PC-9 (cell line): ENCODE measurements around the gene CAPN3. TPM values are rescaled to one million over a fixed set of nuclear protein-coding genes. Genes with fewer than 3 reads are reported as not detected.

Source experiments
- BruUV-seq: library from RNA; stranded (reverse); fragments of 400-500 nt; replicated peaks from 2 replicates; lab custom pipeline; 2021; lab: Mats Ljungman, UMichigan
- CTCF ChIA-PET: fragments of 300-600 bp; sonication (Branson Sonifier 250); formaldehyde crosslinking; loops from one replicate; lab custom pipeline; 2022; ENCODE audit warnings: antibody characterized with exemption; lab: Charles Lee
- POLR2A ChIA-PET: fragments of 300-600 bp; sonication (Branson Sonifier 250); formaldehyde crosslinking; loops from one replicate; lab custom pipeline; 2022; ENCODE audit warnings: antibody characterized with exemption; ENCODE audit not compliant: unreplicated experiment; lab: Charles Lee
- DNase-seq, 2 experiments: peaks; one replicate each; pipeline versions ENCODE4 v3.0.0 to v3.0.0-alpha.2; 2015 to 2022; ENCODE audit warnings: mixed read lengths in 1 of 2
- H2AFZ ChIP-seq: fragments of 200-600 bp; sonication (generic); 2 replicates; pipeline ENCODE4 v1.8.1; 2017; ENCODE audit warnings: antibody characterized with exemption
- H3F3A ChIP-seq: fragments of 200-600 bp; sonication (generic); 2 replicates; pipeline ENCODE4 v1.8.1; 2017; ENCODE audit warnings: antibody characterized with exemption, mild to moderate bottlenecking, low read depth; ENCODE audit not compliant: insufficient read depth
- H3K27ac ChIP-seq: fragments of 200-600 bp; sonication (generic); 2 replicates; pipeline ENCODE4 v1.6.1; 2016; ENCODE audit warnings: mixed run types
- H3K27me3 ChIP-seq: fragments of 200-600 bp; sonication (generic); 2 replicates; pipeline ENCODE4 v1.6.1; 2016; ENCODE audit warnings: low read depth, mixed run types; ENCODE audit not compliant: insufficient read depth
- H3K36me3 ChIP-seq: fragments of 200-600 bp; sonication (generic); 2 replicates; pipeline ENCODE4 v1.6.1; 2016; ENCODE audit warnings: low read depth, mixed run types
- H3K4me1 ChIP-seq: fragments of 200-600 bp; sonication (generic); replicated peaks from 2 replicates; pipeline ENCODE4 v1.6.1; 2016; ENCODE audit warnings: mixed run types; ENCODE audit not compliant: insufficient read depth
- H3K4me2 ChIP-seq: fragments of 200-600 bp; sonication (generic); 2 replicates; pipeline ENCODE4 v1.6.1; 2017; ENCODE audit warnings: mixed run types
- H3K4me3 ChIP-seq: fragments of 200-600 bp; sonication (generic); 2 replicates; pipeline ENCODE4 v1.6.1; 2016; ENCODE audit warnings: mixed run types
- H3K79me2 ChIP-seq: fragments of 200-600 bp; sonication (generic); 2 replicates; pipeline ENCODE4 v1.6.1; 2017; ENCODE audit warnings: low read depth, mixed run types
- H3K9me2 ChIP-seq: fragments of 200-600 bp; sonication (generic); 2 replicates; pipeline ENCODE4 v1.8.1; 2017; ENCODE audit warnings: mild to moderate bottlenecking; ENCODE audit not compliant: insufficient read depth
- H3K9me3 ChIP-seq: fragments of 200-600 bp; sonication (generic); 2 replicates; pipeline ENCODE4 v1.8.1; 2016; ENCODE audit warnings: low read depth; ENCODE audit not compliant: insufficient read depth
- H4K20me1 ChIP-seq: fragments of 200-600 bp; sonication (generic); 2 replicates; pipeline ENCODE4 v1.8.1; 2017; ENCODE audit not compliant: insufficient read depth
- EZH2 ChIP-seq: fragments of 200-600 bp; sonication (generic); IDR thresholded peaks from 2 replicates; pipeline ENCODE4 v1.8.0; 2017; ENCODE audit warnings: antibody characterized with exemption, low read depth
- intact Hi-C: fragments of 100-400 bp; cut with micrococcal nuclease; formaldehyde crosslinking; loops from one replicate; pipeline ENCODE4 v1.10.0; 2022; ENCODE audit not compliant: unreplicated experiment
- total RNA-seq: library from RNA; stranded (reverse); gene quantifications from 2 replicates; pipeline ENCODE4 v1.2.3, GENCODE V29; 2021
- TF ChIP-seq, protein P1 (sequence below): fragments of 200-600 bp; sonication (generic); conservative IDR thresholded peaks from 2 replicates; pipeline ENCODE4 v1.6.1; 2017; ENCODE audit warnings: mixed run types, antibody characterized with exemption, mild to moderate bottlenecking, moderate library complexity

CAPN3 gene
- total RNA-seq, 1 experiment from 2014 or later, result 0.50 TPM

DNA sequence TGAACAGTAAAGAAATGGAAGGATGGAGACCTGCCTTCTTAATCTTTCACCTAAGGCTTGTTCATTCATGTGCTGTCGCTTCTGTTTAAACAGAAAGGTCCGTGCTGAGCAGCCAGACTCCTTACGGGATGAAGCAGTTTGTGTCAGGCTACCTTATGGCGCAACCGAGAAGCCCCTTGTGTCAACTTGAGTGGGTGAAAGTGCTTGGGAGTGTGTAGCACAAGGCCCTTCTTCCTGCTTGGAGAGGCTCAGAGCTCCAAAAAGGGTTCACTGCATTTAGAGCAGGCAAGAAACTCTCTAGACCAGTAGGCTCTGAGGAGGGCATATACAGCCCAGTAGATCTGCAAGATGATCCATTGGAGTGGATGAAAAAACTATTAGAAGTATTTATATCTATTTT, 16.0 kb downstream of the CAPN3 start:
- no peak for TF ChIP-seq EZH2
- TF ChIP-seq, protein P1, sequence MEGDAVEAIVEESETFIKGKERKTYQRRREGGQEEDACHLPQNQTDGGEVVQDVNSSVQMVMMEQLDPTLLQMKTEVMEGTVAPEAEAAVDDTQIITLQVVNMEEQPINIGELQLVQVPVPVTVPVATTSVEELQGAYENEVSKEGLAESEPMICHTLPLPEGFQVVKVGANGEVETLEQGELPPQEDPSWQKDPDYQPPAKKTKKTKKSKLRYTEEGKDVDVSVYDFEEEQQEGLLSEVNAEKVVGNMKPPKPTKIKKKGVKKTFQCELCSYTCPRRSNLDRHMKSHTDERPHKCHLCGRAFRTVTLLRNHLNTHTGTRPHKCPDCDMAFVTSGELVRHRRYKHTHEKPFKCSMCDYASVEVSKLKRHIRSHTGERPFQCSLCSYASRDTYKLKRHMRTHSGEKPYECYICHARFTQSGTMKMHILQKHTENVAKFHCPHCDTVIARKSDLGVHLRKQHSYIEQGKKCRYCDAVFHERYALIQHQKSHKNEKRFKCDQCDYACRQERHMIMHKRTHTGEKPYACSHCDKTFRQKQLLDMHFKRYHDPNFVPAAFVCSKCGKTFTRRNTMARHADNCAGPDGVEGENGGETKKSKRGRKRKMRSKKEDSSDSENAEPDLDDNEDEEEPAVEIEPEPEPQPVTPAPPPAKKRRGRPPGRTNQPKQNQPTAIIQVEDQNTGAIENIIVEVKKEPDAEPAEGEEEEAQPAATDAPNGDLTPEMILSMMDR, result no peak
- CTCF ChIA-PET, result interaction anchor here (0.6 kb wide), 1 partner anchor 105 kb away, joined by 6 read pairs; no protein-coding TSS in a partner anchor
- BruUV-seq, result no TSS peak
- H3K4me1 ChIP-seq, result no peaks in the 10 kb centered on the region
- DNase-seq, result no peak
- H3K4me3 ChIP-seq, result no peak overlapping the region
- H3K27me3 ChIP-seq, result no peaks in the 10 kb centered on the region
- no peaks in the 10 kb centered on the region for H3K9me2 ChIP-seq
- H3K4me2 ChIP-seq, result no peak overlapping the region
- H3K79me2 ChIP-seq, result no peaks in the 10 kb centered on the region
- POLR2A ChIA-PET, result no interaction called here
- peaks cover 3% of the 10 kb centered on the region; the same call in 1 of the 2 replicates for H3K9me3 ChIP-seq
- H3K36me3 ChIP-seq, result no peaks in the 10 kb centered on the region
- intact Hi-C loops, result no loop called here
- no peak overlapping the region for H2AFZ ChIP-seq
- no peaks in the 10 kb centered on the region for H3F3A ChIP-seq
- H3K27ac ChIP-seq, result no peak overlapping the region
- H4K20me1 ChIP-seq, result no peaks in the 10 kb centered on the region

DNA sequence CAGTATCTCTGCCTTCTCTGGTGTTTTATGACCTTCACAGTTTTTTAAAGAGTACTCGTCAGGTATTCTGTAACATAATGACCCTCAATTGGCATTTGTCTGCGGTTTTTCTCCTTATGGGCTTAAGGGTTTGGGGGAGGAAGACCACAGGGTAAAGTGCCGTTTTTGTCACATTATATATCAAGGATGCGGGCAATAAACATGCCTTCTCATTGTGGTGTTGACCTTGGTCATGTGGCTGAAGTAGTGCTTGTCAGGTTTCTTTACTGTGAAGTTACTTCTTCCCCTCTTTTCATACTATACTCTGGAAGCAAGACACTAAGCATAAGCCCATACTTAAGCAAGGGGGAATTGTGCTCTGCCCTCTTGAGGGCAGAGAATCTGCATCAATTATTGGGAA, 16.6 kb downstream of the CAPN3 start:
- no peaks in the 10 kb centered on the region for H3K4me1 ChIP-seq
- peaks cover 3% of the 10 kb centered on the region; the same call in 1 of the 2 replicates for H3K9me3 ChIP-seq
- ChIA-PET CTCF (no interaction called here), POLR2A (no interaction called here)
- no peaks in the 10 kb centered on the region for H3K27me3 ChIP-seq
- H3K4me3 ChIP-seq, result no peak overlapping the region
- no peak overlapping the region for H2AFZ ChIP-seq
- DNase-seq, result no peak
- intact Hi-C loops, result no loop called here
- H3K4me2 ChIP-seq, result no peak overlapping the region
- TF ChIP-seq EZH2, result no peak
- TF ChIP-seq, protein P1, result no peak
- no TSS peak for BruUV-seq
- no peak overlapping the region for H3K27ac ChIP-seq
- H3F3A ChIP-seq, result no peaks in the 10 kb centered on the region
- no peaks in the 10 kb centered on the region for H4K20me1 ChIP-seq
- no peaks in the 10 kb centered on the region for H3K79me2 ChIP-seq
- no peaks in the 10 kb centered on the region for H3K9me2 ChIP-seq
- no peaks in the 10 kb centered on the region for H3K36me3 ChIP-seq

DNA sequence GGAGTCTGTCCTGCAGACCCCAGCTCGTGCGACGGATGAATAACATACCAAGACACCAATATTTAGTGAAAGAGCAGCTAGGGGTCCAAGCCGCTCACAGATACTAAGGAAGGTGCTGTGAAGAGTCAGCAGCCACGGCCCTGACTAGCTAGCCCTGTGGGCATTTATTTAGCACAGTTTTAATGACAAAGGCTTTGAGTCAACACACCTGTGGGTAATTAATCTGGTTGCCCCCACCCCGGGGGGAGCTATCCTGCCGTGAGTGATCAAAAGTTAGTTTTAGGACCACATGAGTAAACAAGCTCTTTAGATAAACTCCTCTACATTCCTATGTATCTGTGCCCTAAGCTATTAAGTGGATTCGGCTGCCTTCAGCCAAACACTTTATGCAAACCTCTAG, 18.7 kb downstream of the CAPN3 start:
- H3K4me2 ChIP-seq, result no peak overlapping the region
- H3F3A ChIP-seq, result no peaks in the 10 kb centered on the region
- TF ChIP-seq EZH2, result no peak
- TF ChIP-seq, protein P1, result no peak
- intact Hi-C loops, result no loop called here
- ChIA-PET CTCF (no interaction called here), POLR2A (interaction anchor here (0.6 kb wide), 1 partner anchor 1224 kb away, joined by 4 read pairs; no protein-coding TSS in a partner anchor)
- H4K20me1 ChIP-seq, result no peaks in the 10 kb centered on the region
- H3K27ac ChIP-seq, result no peak overlapping the region
- H3K4me3 ChIP-seq, result no peak overlapping the region
- H3K79me2 ChIP-seq, result no peaks in the 10 kb centered on the region
- no peak for DNase-seq
- H3K9me3 ChIP-seq, result peaks cover 3% of the 10 kb centered on the region; the same call in 1 of the 2 replicates
- H3K4me1 ChIP-seq, result no peaks in the 10 kb centered on the region
- no peaks in the 10 kb centered on the region for H3K27me3 ChIP-seq
- no peaks in the 10 kb centered on the region for H3K36me3 ChIP-seq
- no peaks in the 10 kb centered on the region for H3K9me2 ChIP-seq
- no peak overlapping the region for H2AFZ ChIP-seq
- BruUV-seq, result no TSS peak
